A549 (cell line): Measurements from ENCODE around the gene STRADA. TPM values are rescaled to one million over a fixed set of nuclear protein-coding genes. Genes with fewer than 3 reads are reported as not detected.

Source experiments
- ATAC-seq, 2 experiments: fragments of 200-7000 bp in 1 of 2; fragments of >200 bp in 1 of 2; cut with Nextera tagmentation in 1 of 2; cut with Tn5 transposase in 1 of 2; 3 replicates each; pipeline versions ENCODE4 v1.8.0 to v1.9.1; 2018 to 2020; ENCODE audit warnings: mild to moderate bottlenecking in 1 of 2, moderate library complexity in 1 of 2
- CTCF ChIA-PET: fragments of 300-600 bp; sonication (Branson Sonifier 250); formaldehyde crosslinking; extraction: SDS; loops from one replicate; lab custom pipeline; 2021; ENCODE audit warnings: antibody characterized with exemption, inconsistent platforms; lab: Yijun Ruan, JAX
- POLR2A ChIA-PET: fragments of 350-600 bp; formaldehyde crosslinking; extraction: SDS; loops from one replicate; lab custom pipeline; 2021; ENCODE audit warnings: antibody characterized with exemption, inconsistent platforms; lab: Yijun Ruan, JAX
- DNase-seq, 2 experiments: peaks; one replicate each; pipeline versions ENCODE4 v3.0.0 to v3.0.0-alpha.2; 2011 to 2016; ENCODE audit warnings: low read depth in 1 of 2, low spot score in 1 of 2
- FAIRE-seq: peaks from 2 replicates; lab custom pipeline; 2011; peaks lifted over from hg19 to GRCh38; lab: Jason Lieb, UNC
- H3K27ac ChIP-seq, 2 experiments: fragments of >200 bp; sonication (Bioruptor Twin); formaldehyde crosslinking; 3 replicates each; pipeline ENCODE4 v1.5.1; 2016 to 2017
- H3K4me1 ChIP-seq: fragments of >200 bp; sonication (Bioruptor Twin); formaldehyde crosslinking; 3 replicates; pipeline ENCODE4 v1.6.1; 2016
- H3K4me2 ChIP-seq: fragments of >200 bp; sonication (Bioruptor Twin); formaldehyde crosslinking; 3 replicates; pipeline ENCODE4 v1.6.1; 2016
- H3K4me3 ChIP-seq: fragments of >200 bp; sonication (Bioruptor Twin); formaldehyde crosslinking; 3 replicates; pipeline ENCODE4 v1.5.1; 2016
- H3K9me3 ChIP-seq: fragments of >200 bp; sonication (Bioruptor Twin); formaldehyde crosslinking; 3 replicates; pipeline ENCODE4 v1.6.1; 2016
- BHLHE40 ChIP-seq: IDR thresholded peaks from 2 replicates; pipeline ENCODE4 v1.6.1; 2012; ENCODE audit warnings: low read depth, low read length, inconsistent platforms
- CBX8 ChIP-seq: fragments of 200-600 bp; sonication (generic); IDR thresholded peaks from 2 replicates; pipeline ENCODE4 v1.6.1; 2016
- CHD2 ChIP-seq: fragments of 150-350 bp; IDR thresholded peaks from 2 replicates; pipeline ENCODE4 v1.6.1; 2014; ENCODE audit warnings: low read length; ENCODE audit not compliant: partially characterized antibody
- CHD4 ChIP-seq: fragments of 200-600 bp; sonication (generic); IDR thresholded peaks from 2 replicates; pipeline ENCODE4 v1.6.1; 2016; ENCODE audit warnings: antibody characterized with exemption, mild to moderate bottlenecking, borderline replicate concordance
- EHMT2 ChIP-seq: fragments of 200-600 bp; sonication (generic); IDR thresholded peaks from 2 replicates; pipeline ENCODE4 v1.6.1; 2016; ENCODE audit warnings: antibody characterized with exemption, low read depth, mild to moderate bottlenecking, moderate library complexity
- FOSB ChIP-seq: fragments of 250-450 bp; sonication (Bioruptor Pico); IDR thresholded peaks from 2 replicates; pipeline ENCODE4 v1.5.0; 2020; ENCODE audit warnings: mild to moderate bottlenecking, moderate library complexity
- GATA3 ChIP-seq: IDR thresholded peaks from 2 replicates; pipeline ENCODE4 v1.6.1; 2012; ENCODE audit warnings: borderline replicate concordance
- HDAC2 ChIP-seq: fragments of 200-600 bp; sonication (generic); IDR thresholded peaks from 2 replicates; pipeline ENCODE4 v1.6.1; 2016
- JUNB ChIP-seq: fragments of >200 bp; sonication (Bioruptor Twin); formaldehyde crosslinking; IDR thresholded peaks from 2 replicates; pipeline ENCODE4 v1.6.1; 2016
- KDM1A ChIP-seq: fragments of 200-600 bp; sonication (generic); IDR thresholded peaks from 2 replicates; pipeline ENCODE4 v1.6.1; 2016; ENCODE audit warnings: low read depth, mild to moderate bottlenecking
- KDM5A ChIP-seq: fragments of 200-600 bp; sonication (generic); IDR thresholded peaks from 2 replicates; pipeline ENCODE4 v1.6.1; 2016; ENCODE audit warnings: antibody characterized with exemption, mild to moderate bottlenecking
- MAFK ChIP-seq: fragments of 450-650 bp; IDR thresholded peaks from 2 replicates; pipeline ENCODE4 v1.6.1; 2014; ENCODE audit not compliant: partially characterized antibody
- MAZ ChIP-seq: fragments of 150-350 bp; IDR thresholded peaks from 2 replicates; pipeline ENCODE4 v1.6.1; 2014; ENCODE audit warnings: antibody characterized with exemption, low read depth, low read length, borderline replicate concordance
- NPAS2 ChIP-seq: fragments of 250-450 bp; sonication (Bioruptor Pico); IDR thresholded peaks from 2 replicates; pipeline ENCODE4 v1.8.0; 2022; ENCODE audit warnings: mild to moderate bottlenecking, moderate library complexity, borderline replicate concordance
- NR3C1 ChIP-seq: fragments of >200 bp; sonication (Bioruptor Twin); formaldehyde crosslinking; IDR thresholded peaks from 3 replicates; pipeline ENCODE4 v1.6.1; 2017
- PHF8 ChIP-seq: fragments of 200-600 bp; sonication (generic); IDR thresholded peaks from 2 replicates; pipeline ENCODE4 v1.6.1; 2016; ENCODE audit warnings: low read depth, mild to moderate bottlenecking, antibody characterized with exemption, moderate library complexity, borderline replicate concordance
- POLR2A ChIP-seq: IDR thresholded peaks from 2 replicates; pipeline ENCODE4 v1.6.1; 2012; ENCODE audit warnings: mild to moderate bottlenecking, low read length
- RARB ChIP-seq: fragments of 250-450 bp; sonication (Bioruptor Pico); IDR thresholded peaks from 2 replicates; pipeline ENCODE4 v1.8.0; 2021; ENCODE audit warnings: mild to moderate bottlenecking, moderate library complexity
- RFX5 ChIP-seq: fragments of 450-650 bp; IDR thresholded peaks from 2 replicates; pipeline ENCODE4 v1.7.1; 2014; ENCODE audit warnings: antibody characterized with exemption, mild to moderate bottlenecking, moderate library complexity
- RNF2 ChIP-seq: fragments of 200-600 bp; sonication (generic); IDR thresholded peaks from 2 replicates; pipeline ENCODE4 v1.6.1; 2016; ENCODE audit warnings: low read depth, mild to moderate bottlenecking, antibody characterized with exemption, moderate library complexity, borderline replicate concordance
- ZFP36 ChIP-seq: fragments of 450-650 bp; IDR thresholded peaks from 2 replicates; pipeline ENCODE4 v1.6.1; 2014; ENCODE audit warnings: borderline replicate concordance; ENCODE audit not compliant: partially characterized antibody
- whole genome bisulfite sequencing: methylation state at CpG from one replicate; pipeline ENCODE4 v1.1.6; 2017; ENCODE audit errors: missing lambda C conversion rate; 5-methylcytosine and 5-hydroxymethylcytosine counted together
- polyA plus RNA-seq, 4 experiments: library from polyadenylated mRNA; depleted of rRNA in 3 of 4; stranded (reverse); fragments of >200 nt; fragmentation: RNase III in 1 of 4; extraction: RNeasy Plus Mini Kit Qiagen cat#74134 plus additional on column Dnase treatment in 1 of 4; gene quantifications; 2 replicates in 3 of 4; 3 replicates in 1 of 4; pipeline ENCODE4 v1.2.3, GENCODE V29; 2011 to 2017
- TF ChIP-seq, protein P1 (sequence below): IDR thresholded peaks from 2 replicates; pipeline ENCODE4 v1.6.1; 2012
- TF ChIP-seq, protein P2 (sequence below): fragments of >200 bp; sonication (Bioruptor Twin); formaldehyde crosslinking; IDR thresholded peaks from 3 replicates; pipeline ENCODE4 v1.5.1; 2016
- TF ChIP-seq, protein P3 (sequence below): IDR thresholded peaks from 2 replicates; pipeline ENCODE4 v1.6.1; 2012

STRADA gene
- polyA plus RNA-seq, 2 of the 4 experiments (the other 2 are of a cell fraction): 30.3 to 33.0 TPM

DNA sequence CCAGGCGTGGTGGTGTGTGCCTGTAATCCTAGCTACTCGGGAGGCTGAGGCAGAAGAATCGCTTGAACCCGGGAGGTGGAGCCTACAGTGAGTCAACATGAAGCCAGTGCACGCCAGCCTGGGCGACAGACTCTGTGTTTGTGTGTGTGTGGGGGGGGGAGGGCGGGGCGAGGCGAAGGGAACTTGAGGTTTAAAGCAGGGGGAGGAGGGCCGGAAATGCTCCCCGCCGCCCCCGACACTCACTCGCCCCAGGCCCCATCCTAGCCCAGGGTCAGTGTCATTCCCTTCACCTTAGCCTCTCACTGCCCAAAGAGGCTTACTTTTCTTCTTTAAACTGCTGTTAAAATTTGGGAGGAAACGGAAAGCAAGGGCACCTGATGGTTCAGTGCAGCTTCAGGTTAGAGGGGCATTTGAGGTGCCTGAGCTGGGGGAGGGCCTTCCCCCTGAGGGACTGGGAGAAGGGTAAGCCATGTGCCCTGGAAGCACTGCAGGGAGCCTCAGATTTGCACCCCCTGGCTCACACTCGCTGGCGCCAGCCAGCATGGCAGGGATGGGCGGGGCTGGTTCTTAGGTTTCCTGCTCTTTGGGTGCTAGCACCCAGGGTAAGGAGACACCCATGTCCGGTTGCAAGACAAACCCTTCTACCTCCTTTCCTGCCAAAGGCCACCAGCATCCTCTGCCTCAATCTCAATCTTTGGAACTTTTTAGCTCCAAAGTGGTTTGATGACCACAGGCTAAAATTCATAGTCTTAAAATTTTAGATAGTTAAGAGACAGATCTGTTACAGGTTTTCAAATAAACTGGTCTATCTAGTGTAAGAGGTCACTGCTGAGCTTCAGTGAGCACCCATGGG, 39.5 kb downstream of the STRADA start:
- WGBS: 91% methylated on average over 15 of the region's 19 CpGs
- DNase-seq (no peak), FAIRE-seq (no peak), ATAC-seq (no peak)
- Histone ChIP-seq H3K4me1 (0 out of 3 replicates have a peak, but pooled peaks cover 6% of the 10 kb centered on the region), H3K9me3 (no peaks in the 10 kb centered on the region), H3K4me3 (no peak overlapping the region), H3K27ac (no peak overlapping the region), H3K4me2 (no peak overlapping the region)
- CTCF ChIA-PET: interaction anchor here (0.7 to 1.6 kb wide), 6 partner anchors 8 to 277 kb away, joined by 3 to 6 read pairs (median 4); no protein-coding TSS in a partner anchor
- POLR2A ChIA-PET: no interaction called here
- TF ChIP-seq PHF8 (no peak), KDM5A (no peak), CHD2 (no peak), FOSB (no peak), KDM1A (no peak), RFX5 (no peak), GATA3 (no peak), RNF2 (no peak), NR3C1 (no peak), EHMT2 (no peak), POLR2A (no peak), ZFP36 (no peak), MAFK (no peak), HDAC2 (no peak)
- TF ChIP-seq, protein P1, sequence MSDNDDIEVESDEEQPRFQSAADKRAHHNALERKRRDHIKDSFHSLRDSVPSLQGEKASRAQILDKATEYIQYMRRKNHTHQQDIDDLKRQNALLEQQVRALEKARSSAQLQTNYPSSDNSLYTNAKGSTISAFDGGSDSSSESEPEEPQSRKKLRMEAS: no peak
- TF ChIP-seq, protein P2, sequence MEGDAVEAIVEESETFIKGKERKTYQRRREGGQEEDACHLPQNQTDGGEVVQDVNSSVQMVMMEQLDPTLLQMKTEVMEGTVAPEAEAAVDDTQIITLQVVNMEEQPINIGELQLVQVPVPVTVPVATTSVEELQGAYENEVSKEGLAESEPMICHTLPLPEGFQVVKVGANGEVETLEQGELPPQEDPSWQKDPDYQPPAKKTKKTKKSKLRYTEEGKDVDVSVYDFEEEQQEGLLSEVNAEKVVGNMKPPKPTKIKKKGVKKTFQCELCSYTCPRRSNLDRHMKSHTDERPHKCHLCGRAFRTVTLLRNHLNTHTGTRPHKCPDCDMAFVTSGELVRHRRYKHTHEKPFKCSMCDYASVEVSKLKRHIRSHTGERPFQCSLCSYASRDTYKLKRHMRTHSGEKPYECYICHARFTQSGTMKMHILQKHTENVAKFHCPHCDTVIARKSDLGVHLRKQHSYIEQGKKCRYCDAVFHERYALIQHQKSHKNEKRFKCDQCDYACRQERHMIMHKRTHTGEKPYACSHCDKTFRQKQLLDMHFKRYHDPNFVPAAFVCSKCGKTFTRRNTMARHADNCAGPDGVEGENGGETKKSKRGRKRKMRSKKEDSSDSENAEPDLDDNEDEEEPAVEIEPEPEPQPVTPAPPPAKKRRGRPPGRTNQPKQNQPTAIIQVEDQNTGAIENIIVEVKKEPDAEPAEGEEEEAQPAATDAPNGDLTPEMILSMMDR: no peak
- TF ChIP-seq, all 56 proteins: peak for 0

DNA sequence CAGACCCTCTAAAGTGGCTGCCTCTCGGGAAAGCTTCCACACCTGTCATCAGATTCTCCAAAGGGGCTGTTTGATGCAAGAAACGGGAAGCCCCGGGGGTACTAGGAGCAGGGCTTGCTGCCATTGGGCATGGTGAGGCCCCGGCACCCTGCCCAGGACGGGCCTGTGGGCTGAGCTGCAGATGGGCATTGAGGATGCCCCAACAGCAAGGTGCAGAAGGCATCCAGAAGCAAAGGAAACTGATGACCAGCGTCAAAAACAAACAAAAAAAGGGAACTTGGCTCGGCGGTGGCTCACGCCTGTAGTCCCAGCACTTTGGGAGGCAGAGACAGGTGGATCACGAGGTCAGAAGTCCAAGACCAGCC, 40.2 kb downstream of the STRADA start:
- no peak for FAIRE-seq
- CTCF ChIA-PET: interaction anchor here (0.7 to 1.7 kb wide), 4 partner anchors 8 to 30 kb away, joined by 3 to 5 read pairs (median 4); no protein-coding TSS in a partner anchor
- no peak for ATAC-seq
- 0 out of 3 replicates have a peak, but pooled peaks cover 6% of the 10 kb centered on the region for H3K4me1 ChIP-seq
- TF ChIP-seq RARB (no peak), BHLHE40 (no peak), PHF8 (no peak), NPAS2 (CRISPR knock-in tag) (no peak), MAZ (no peak), JUNB (no peak), CBX8 (no peak), KDM1A (no peak), CHD4 (no peak)
- TF ChIP-seq, protein P1: no peak
- TF ChIP-seq, protein P3, sequence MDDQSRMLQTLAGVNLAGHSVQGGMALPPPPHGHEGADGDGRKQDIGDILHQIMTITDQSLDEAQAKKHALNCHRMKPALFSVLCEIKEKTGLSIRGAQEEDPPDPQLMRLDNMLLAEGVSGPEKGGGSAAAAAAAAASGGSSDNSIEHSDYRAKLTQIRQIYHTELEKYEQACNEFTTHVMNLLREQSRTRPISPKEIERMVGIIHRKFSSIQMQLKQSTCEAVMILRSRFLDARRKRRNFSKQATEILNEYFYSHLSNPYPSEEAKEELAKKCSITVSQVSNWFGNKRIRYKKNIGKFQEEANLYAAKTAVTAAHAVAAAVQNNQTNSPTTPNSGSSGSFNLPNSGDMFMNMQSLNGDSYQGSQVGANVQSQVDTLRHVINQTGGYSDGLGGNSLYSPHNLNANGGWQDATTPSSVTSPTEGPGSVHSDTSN: no peak
- no peaks in the 10 kb centered on the region for H3K9me3 ChIP-seq
- no peak for DNase-seq
- 91% methylated on average over 10 of the region's 10 CpGs for WGBS
- H3K27ac ChIP-seq: no peak overlapping the region
- no peak overlapping the region for H3K4me3 ChIP-seq
- POLR2A ChIA-PET: no interaction called here
- H3K4me2 ChIP-seq: no peak overlapping the region
